KMS-11 (cell line): ENCODE results near the gene SCGB2A2.

Source experiments
- H2AFZ ChIP-seq: fragments of 200-600 bp; sonication (generic); 2 replicates; pipeline ENCODE4 v1.6.1; 2016; ENCODE audit warnings: antibody characterized with exemption, mixed run types, low read depth
- H3K27ac ChIP-seq: fragments of 200-600 bp; sonication (generic); 2 replicates; pipeline ENCODE4 v1.6.1; 2016; ENCODE audit warnings: mild to moderate bottlenecking, mixed run types
- H3K27me3 ChIP-seq: fragments of 200-600 bp; sonication (generic); 2 replicates; pipeline ENCODE4 v1.6.1; 2017; ENCODE audit warnings: mild to moderate bottlenecking, low read depth, mixed run types, moderate library complexity; ENCODE audit not compliant: insufficient read depth
- H3K36me3 ChIP-seq: fragments of 200-600 bp; sonication (generic); 2 replicates; pipeline ENCODE4 v1.6.1; 2017; ENCODE audit warnings: mild to moderate bottlenecking, mixed run types; ENCODE audit not compliant: insufficient read depth
- H3K4me1 ChIP-seq: fragments of 200-600 bp; sonication (generic); 2 replicates; pipeline ENCODE4 v1.6.1; 2016; ENCODE audit warnings: mild to moderate bottlenecking, low read depth, mixed run types; ENCODE audit not compliant: poor library complexity, severe bottlenecking
- H3K4me2 ChIP-seq: fragments of 200-600 bp; sonication (generic); 2 replicates; pipeline ENCODE4 v1.7.0; 2016; ENCODE audit warnings: mild to moderate bottlenecking, mixed run types
- H3K4me3 ChIP-seq: fragments of 200-600 bp; sonication (generic); IDR thresholded peaks from 2 replicates; pipeline ENCODE4 v1.6.1; 2017; ENCODE audit warnings: low read depth, low read length, mixed read lengths; ENCODE audit not compliant: insufficient read depth
- H3K79me2 ChIP-seq: fragments of 200-600 bp; sonication (generic); 2 replicates; pipeline ENCODE4 v1.6.1; 2016; ENCODE audit warnings: low read depth, mixed run types; ENCODE audit not compliant: insufficient read depth
- H3K9ac ChIP-seq: fragments of 200-600 bp; sonication (generic); 2 replicates; pipeline ENCODE4 v1.6.1; 2016; ENCODE audit warnings: mild to moderate bottlenecking, mixed run types
- H4K20me1 ChIP-seq: fragments of 200-600 bp; sonication (generic); 2 replicates; pipeline ENCODE4 v1.6.1; 2016; ENCODE audit warnings: mild to moderate bottlenecking, mixed run types; ENCODE audit not compliant: insufficient read depth
- CTCF ChIP-seq: fragments of 200-600 bp; sonication (generic); conservative IDR thresholded peaks from 2 replicates; pipeline ENCODE4 v1.6.1; 2017; ENCODE audit warnings: low read depth, mild to moderate bottlenecking, antibody characterized with exemption, low read length, moderate library complexity, mixed read lengths

The SCGB2A2 gene

GRCh38 chr11:62269654-62270278, at the start of gene SCGB2A2:
TSS of gene SCGB2A2 (plus strand) at chr11:62270158. CDS start at chr11:62270217, 59 bp downstream.
- no peaks in the 10 kb centered on the region for H3K36me3 ChIP-seq

GRCh38 chr11:62221498-62221897, 48.5 kb upstream of the SCGB2A2 start:
- H3K9ac ChIP-seq, result no peak overlapping the region
- H3K4me3 ChIP-seq, result no peak overlapping the region
- no peak for TF ChIP-seq CTCF
- H3K27ac ChIP-seq, result no peak overlapping the region
- H3K4me2 ChIP-seq, result no peak overlapping the region
- H2AFZ ChIP-seq, result no peak overlapping the region
- no peaks in the 10 kb centered on the region for H3K36me3 ChIP-seq
- H3K27me3 ChIP-seq, result no peaks in the 10 kb centered on the region
- no peaks in the 10 kb centered on the region for H3K4me1 ChIP-seq
- H4K20me1 ChIP-seq, result no peaks in the 10 kb centered on the region
- no peaks in the 10 kb centered on the region for H3K79me2 ChIP-seq

More at GRCh38 chr11:62269654-62270278, at the start of gene SCGB2A2:
- Histone ChIP-seq H2AFZ (no peak within 1 kb of the TSS), H3K79me2 (no peaks in the 10 kb centered on the region), H3K27me3 (no peaks in the 10 kb centered on the region), H3K4me2 (no peak within 1 kb of the TSS), H3K27ac (no peak within 1 kb of the TSS), H3K4me1 (no peaks in the 10 kb centered on the region), H3K9ac (no peak within 1 kb of the TSS), H4K20me1 (no peaks in the 10 kb centered on the region), H3K4me3 (no peak within 1 kb of the TSS)
- TF ChIP-seq CTCF, result no peak; the same call in 1 of the 2 replicates

- no peaks in the 10 kb centered on the region for H3K79me2 ChIP-seq
- no peak overlapping the region for H2AFZ ChIP-seq
- no peaks in the 10 kb centered on the region for H4K20me1 ChIP-seq
- no peak overlapping the region for H3K4me3 ChIP-seq
- no peak overlapping the region for H3K4me2 ChIP-seq
- no peak overlapping the region for H3K27ac ChIP-seq
- no peak for TF ChIP-seq CTCF
- no peaks in the 10 kb centered on the region for H3K36me3 ChIP-seq
- no peak overlapping the region for H3K9ac ChIP-seq
- no peaks in the 10 kb centered on the region for H3K27me3 ChIP-seq
- H3K4me1 ChIP-seq, result no peaks in the 10 kb centered on the region
Measured at GRCh38 chr11:62223095-62223494, 46.9 kb upstream of the SCGB2A2 start.

GRCh38 chr11:62233730-62234129, 36.2 kb upstream of the SCGB2A2 start:
- Histone ChIP-seq H3K27ac (no peak overlapping the region), H2AFZ (no peak overlapping the region), H3K27me3 (no peaks in the 10 kb centered on the region), H3K79me2 (no peaks in the 10 kb centered on the region), H4K20me1 (no peaks in the 10 kb centered on the region), H3K4me2 (no peak overlapping the region), H3K4me1 (no peaks in the 10 kb centered on the region), H3K9ac (no peak overlapping the region), H3K4me3 (no peak overlapping the region), H3K36me3 (no peaks in the 10 kb centered on the region)
- no peak for TF ChIP-seq CTCF
